Naive thymus-derived CD4-positive, alpha-beta T cell (primary cell): Measurements from ENCODE around the gene TSSC4. TPM values are rescaled to one million over a fixed set of nuclear protein-coding genes. Genes with fewer than 3 reads are reported as not detected.

ENCODE experiments used
- ATAC-seq: fragments of 150-1000 bp; cut with Tn5 transposase; 2 replicates; pipeline ENCODE4 v1.10.0; 2021; ENCODE audit warnings: mild to moderate bottlenecking, moderate library complexity
- CTCF ChIA-PET: fragments of 350-600 bp; sonication (Branson Sonifier 250); formaldehyde crosslinking; loops from one replicate; lab custom pipeline; 2021; ENCODE audit warnings: antibody characterized with exemption; lab: Charles Lee
- POLR2A ChIA-PET: fragments of 350-600 bp; sonication (Branson Sonifier 250); formaldehyde crosslinking; loops from one replicate; lab custom pipeline; 2021; ENCODE audit warnings: antibody characterized with exemption, inconsistent platforms; lab: Charles Lee
- DNase-seq, 9 donors: peaks; one replicate each; pipeline versions ENCODE4 v3.0.0 to v3.0.0-alpha.2; 2020 to 2022; ENCODE audit warnings: mixed read lengths in 1 of 9
- H3K27ac ChIP-seq: one replicate; pipeline ENCODE4 v1.7.0; 2013; ENCODE audit warnings: mild to moderate bottlenecking, low read depth, low read length, moderate library complexity
- H3K27me3 ChIP-seq, 2 donors: one replicate each; pipeline ENCODE4 v1.7.0; 2013; ENCODE audit warnings: low read length in 2 of 2, mild to moderate bottlenecking in 2 of 2, moderate library complexity in 2 of 2; ENCODE audit not compliant: control insufficient read depth in 2 of 2, insufficient read depth in 2 of 2
- H3K36me3 ChIP-seq, 3 experiments: 1 replicate in 2 of 3; 2 replicates in 1 of 3; pipeline ENCODE4 v1.7.0; 2013; ENCODE audit warnings: low read length in 3 of 3, mild to moderate bottlenecking in 3 of 3, moderate library complexity in 1 of 3; ENCODE audit not compliant: insufficient read depth in 3 of 3, control insufficient read depth in 2 of 3
- H3K4me1 ChIP-seq, 2 donors: one replicate each; pipeline ENCODE4 v1.7.0; 2013; ENCODE audit warnings: low read length in 2 of 2, mild to moderate bottlenecking in 2 of 2, moderate library complexity in 1 of 2; ENCODE audit not compliant: control insufficient read depth in 2 of 2, insufficient read depth in 2 of 2
- H3K4me3 ChIP-seq: 2 replicates; pipeline ENCODE4 v1.7.0; 2013; ENCODE audit warnings: mild to moderate bottlenecking, low read length
- H3K9me3 ChIP-seq, 3 experiments: 1 replicate in 2 of 3; 2 replicates in 1 of 3; pipeline ENCODE4 v1.7.0; 2013; ENCODE audit warnings: low read length in 3 of 3; ENCODE audit not compliant: control insufficient read depth in 2 of 3
- H3K27ac Mint-ChIP-seq, 9 donors: one replicate each; pipeline ENCODE4 v1.8.0; 2020 to 2022; ENCODE audit warnings: mixed read lengths in 9 of 9, mild to moderate bottlenecking in 8 of 9, moderate library complexity in 5 of 9, inconsistent platforms in 2 of 9
- H3K27me3 Mint-ChIP-seq, 5 donors: one replicate each; pipeline ENCODE4 v1.8.0; 2021 to 2022; ENCODE audit warnings: mixed read lengths in 5 of 5, mild to moderate bottlenecking in 1 of 5
- H3K36me3 Mint-ChIP-seq, 5 donors: one replicate each; pipeline ENCODE4 v1.8.0; 2020 to 2022; ENCODE audit warnings: mixed read lengths in 5 of 5, mild to moderate bottlenecking in 3 of 5, inconsistent platforms in 1 of 5
- H3K4me1 Mint-ChIP-seq, 7 donors: one replicate each; pipeline ENCODE4 v1.8.0; 2020 to 2022; ENCODE audit warnings: mixed read lengths in 7 of 7, mild to moderate bottlenecking in 3 of 7, inconsistent platforms in 1 of 7
- H3K4me3 Mint-ChIP-seq, 10 donors: one replicate each; pipeline ENCODE4 v1.8.0; 2020 to 2022; ENCODE audit warnings: mild to moderate bottlenecking in 10 of 10, mixed read lengths in 10 of 10, moderate library complexity in 6 of 10, inconsistent platforms in 2 of 10
- H3K9me3 Mint-ChIP-seq, 11 donors: one replicate each; pipeline ENCODE4 v1.8.0; 2020 to 2022; ENCODE audit warnings: mixed read lengths in 11 of 11, mild to moderate bottlenecking in 4 of 11, inconsistent platforms in 1 of 11, moderate library complexity in 1 of 11
- intact Hi-C, 2 donors: fragments of 100-400 bp; cut with micrococcal nuclease; formaldehyde crosslinking; loops; one replicate each; pipeline ENCODE4 v1.15.1; 2023
- polyA plus RNA-seq, 2 donors: library from polyadenylated mRNA; unstranded; fragments of 300-500 nt; fragmentation: Illumina TruSeq; gene quantifications; one replicate each; pipeline ENCODE4 v1.2.3, GENCODE V29; 2021
- total RNA-seq, 6 experiments: library from RNA in 5 of 6; stranded (reverse) in 5 of 6; gene quantifications; 1 replicate in 5 of 6; 2 replicates in 1 of 6; pipeline ENCODE4 v1.2.3 and lab custom pipeline; 2021 to 2026

TSSC4 gene
- total and polyA plus RNA-seq, 7 experiments from 2014 or later = 43.6 to 83.7 (median 51.7) TPM

- H3K4me1 ChIP-seq = no peaks in the 10 kb centered on the region
- no peak overlapping the region for H3K4me3 ChIP-seq
- DNase-seq (no peak), ATAC-seq (no peak)
- H3K27me3 ChIP-seq = no peaks in the 10 kb centered on the region
- no peak overlapping the region for H3K27ac ChIP-seq
- H3K36me3 ChIP-seq = no peaks in the 10 kb centered on the region
- no peaks in the 10 kb centered on the region for H3K9me3 Mint-ChIP-seq
- intact Hi-C loops = no loop called here
- no peaks in the 10 kb centered on the region for H3K36me3 Mint-ChIP-seq
- ChIA-PET POLR2A (no interaction called here), CTCF (no interaction called here)
- no peaks in the 10 kb centered on the region for H3K27me3 Mint-ChIP-seq
- no peak overlapping the region for H3K27ac Mint-ChIP-seq
- H3K4me3 Mint-ChIP-seq = no peak overlapping the region
- H3K4me1 Mint-ChIP-seq = no peaks in the 10 kb centered on the region
- H3K9me3 ChIP-seq = no peaks in the 10 kb centered on the region
These were observed 41.7 kb upstream of the TSSC4 start for GRCh38 chr11:2358754-2359442.

- Mint-ChIP-seq H3K27me3 (no peaks in the 10 kb centered on the region), H3K9me3 (no peaks in the 10 kb centered on the region), H3K4me3 (no peak overlapping the region), H3K36me3 (no peaks in the 10 kb centered on the region), H3K4me1 (no peaks in the 10 kb centered on the region), H3K27ac (no peak overlapping the region)
- no peak overlapping the region for H3K4me3 ChIP-seq
- H3K27ac ChIP-seq = no peak overlapping the region
- H3K4me1 ChIP-seq = no peaks in the 10 kb centered on the region
- ChIA-PET CTCF (no interaction called here), POLR2A (no interaction called here)
- intact Hi-C loops = no loop called here
- no peak for DNase-seq
- no peaks in the 10 kb centered on the region for H3K9me3 ChIP-seq
- H3K27me3 ChIP-seq = no peaks in the 10 kb centered on the region
- ATAC-seq = no peak
- H3K36me3 ChIP-seq = no peaks in the 10 kb centered on the region
These were observed 41.0 kb upstream of the TSSC4 start for GRCh38 chr11:2359557-2359956.

- H3K4me3 ChIP-seq = no peak overlapping the region
- no peak for DNase-seq
- H3K9me3 Mint-ChIP-seq = no peaks in the 10 kb centered on the region
- H3K4me3 Mint-ChIP-seq = no peak overlapping the region
- no peaks in the 10 kb centered on the region for H3K27me3 Mint-ChIP-seq
- no peak overlapping the region for H3K27ac ChIP-seq
- no peaks in the 10 kb centered on the region for H3K4me1 Mint-ChIP-seq
- H3K9me3 ChIP-seq = no peaks in the 10 kb centered on the region
- CTCF ChIA-PET = no interaction called here
- no peak for ATAC-seq
- no peaks in the 10 kb centered on the region for H3K4me1 ChIP-seq
- POLR2A ChIA-PET = no interaction called here
- H3K27me3 ChIP-seq = no peaks in the 10 kb centered on the region
- intact Hi-C loops = no loop called here
- H3K36me3 ChIP-seq = no peaks in the 10 kb centered on the region
- no peak overlapping the region for H3K27ac Mint-ChIP-seq
- no peaks in the 10 kb centered on the region for H3K36me3 Mint-ChIP-seq
These were observed 40.4 kb upstream of the TSSC4 start for GRCh38 chr11:2360081-2360642.

GRCh38 chr11:2361565-2361964, 39.0 kb upstream of the TSSC4 start:
- DNase-seq = no peak
- Mint-ChIP-seq H3K4me3 (no peak overlapping the region), H3K9me3 (no peaks in the 10 kb centered on the region), H3K27ac (no peak overlapping the region), H3K4me1 (no peaks in the 10 kb centered on the region), H3K36me3 (no peaks in the 10 kb centered on the region), H3K27me3 (no peaks in the 10 kb centered on the region)
- no peak for ATAC-seq
- H3K4me3 ChIP-seq = no peak overlapping the region
- no peaks in the 10 kb centered on the region for H3K9me3 ChIP-seq
- H3K27ac ChIP-seq = no peak overlapping the region
- ChIA-PET CTCF (no interaction called here), POLR2A (no interaction called here)
- H3K36me3 ChIP-seq = no peaks in the 10 kb centered on the region
- no peaks in the 10 kb centered on the region for H3K27me3 ChIP-seq
- intact Hi-C loops = no loop called here
- no peaks in the 10 kb centered on the region for H3K4me1 ChIP-seq

- intact Hi-C loops = no loop called here
- Mint-ChIP-seq H3K27ac (no peak overlapping the region), H3K4me3 (no peak overlapping the region), H3K27me3 (no peaks in the 10 kb centered on the region), H3K9me3 (no peaks in the 10 kb centered on the region), H3K4me1 (peaks cover 0 to under 1% (median 0%) of the 10 kb centered on the region in 7 donors), H3K36me3 (no peaks in the 10 kb centered on the region)
- Histone ChIP-seq H3K27me3 (no peaks in the 10 kb centered on the region), H3K4me1 (no peaks in the 10 kb centered on the region), H3K9me3 (no peaks in the 10 kb centered on the region), H3K27ac (no peak overlapping the region), H3K36me3 (no peaks in the 10 kb centered on the region), H3K4me3 (no peak overlapping the region)
- ChIA-PET CTCF (no interaction called here), POLR2A (no interaction called here)
- ATAC-seq = no peak
- no peak for DNase-seq
These were observed 38.1 kb upstream of the TSSC4 start for GRCh38 chr11:2362414-2362813.

GRCh38 chr11:2363130-2363529, 37.4 kb upstream of the TSSC4 start:
- Mint-ChIP-seq H3K27me3 (no peaks in the 10 kb centered on the region), H3K27ac (no peak overlapping the region), H3K4me1 (peaks cover 0 to 2% (median 0%) of the 10 kb centered on the region in 7 donors), H3K9me3 (no peaks in the 10 kb centered on the region), H3K36me3 (no peaks in the 10 kb centered on the region), H3K4me3 (no peak overlapping the region)
- Histone ChIP-seq H3K9me3 (no peaks in the 10 kb centered on the region), H3K27me3 (no peaks in the 10 kb centered on the region), H3K4me3 (no peak overlapping the region), H3K27ac (no peak overlapping the region), H3K4me1 (no peaks in the 10 kb centered on the region), H3K36me3 (no peaks in the 10 kb centered on the region)
- intact Hi-C loops = no loop called here
- POLR2A ChIA-PET = no interaction called here
- no peak for DNase-seq
- CTCF ChIA-PET = no interaction called here
- ATAC-seq = no peak
